Measurements from ENCODE around the gene TBC1D3B.
"Not testable (repeated sequence)": the region's sequence is repeated elsewhere in the genome, so short reads cannot be mapped to it uniquely, and the experiment has no call there.

Gene TBC1D3B

GRCh38 chr17:36201102-36201501, 24.7 kb upstream of the TBC1D3B start:
- not testable (repeated sequence) for H3K4me1 ChIP-seq (ENCODE audit: control insufficient read depth in 1 of 2, insufficient read depth in 2 of 2, low read length in 2 of 2); H3K27me3 ChIP-seq (ENCODE audit: control insufficient read depth in 1 of 2, insufficient read depth in 2 of 2, low read length in 2 of 2); H3K36me3 ChIP-seq (ENCODE audit: control insufficient read depth in 1 of 2, insufficient read depth in 2 of 2, low read length in 2 of 2); H3K9me3 ChIP-seq (ENCODE audit: control insufficient read depth in 1 of 2, low read length in 2 of 2); H3K27ac ChIP-seq (ENCODE audit: low read depth, low read length); H3K9ac ChIP-seq (ENCODE audit: low read depth in 1 of 2, low read length in 2 of 2); H3K4me3 ChIP-seq (ENCODE audit: low read depth in 1 of 2, low read length in 2 of 2)

DNA sequence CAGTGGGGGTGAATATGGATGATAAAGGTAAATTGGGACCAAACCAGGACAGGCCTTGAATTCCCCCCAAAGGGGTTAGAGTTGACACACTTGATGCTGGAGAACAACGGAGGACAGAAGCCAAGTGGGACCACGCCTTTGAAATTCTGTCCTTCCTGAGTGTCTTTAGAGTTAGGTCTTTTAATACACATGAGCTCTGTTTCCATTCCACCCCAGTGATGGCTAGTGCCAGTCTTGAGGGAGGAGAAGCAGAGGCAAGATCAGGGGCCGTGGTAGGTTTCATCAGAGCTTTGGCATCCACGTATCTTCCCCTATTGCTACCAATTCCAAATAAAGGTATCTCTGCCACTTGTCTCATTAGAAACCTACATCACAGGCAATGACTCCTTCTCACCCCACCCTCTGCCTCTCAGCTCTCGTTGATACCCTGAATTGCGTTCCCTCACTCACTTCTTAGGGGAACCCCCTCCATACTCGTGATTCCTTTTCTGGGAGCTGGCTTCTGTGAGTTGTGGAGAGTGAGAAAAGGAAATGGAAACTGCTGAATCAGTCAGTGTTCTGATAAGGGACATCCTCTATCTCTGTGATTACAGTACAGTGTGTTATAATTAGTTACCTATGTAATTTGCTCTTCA, 22.5 kb upstream of the TBC1D3B start:
- H3K4me1 ChIP-seq (ENCODE audit: control insufficient read depth in 1 of 2, insufficient read depth in 2 of 2, low read length in 2 of 2): no peaks in the 10 kb centered on the region
- no peaks in the 10 kb centered on the region for H3K9me3 ChIP-seq (ENCODE audit: control insufficient read depth in 1 of 2, low read length in 2 of 2)
- no peaks in the 10 kb centered on the region for H3K36me3 ChIP-seq (ENCODE audit: control insufficient read depth in 1 of 2, insufficient read depth in 2 of 2, low read length in 2 of 2)
- no peak overlapping the region for H3K27ac ChIP-seq (ENCODE audit: low read depth, low read length)
- no peak overlapping the region for H3K4me3 ChIP-seq (ENCODE audit: low read depth in 1 of 2, low read length in 2 of 2)
- no peak overlapping the region for H3K9ac ChIP-seq (ENCODE audit: low read depth in 1 of 2, low read length in 2 of 2)
- no peaks in the 10 kb centered on the region for H3K27me3 ChIP-seq (ENCODE audit: control insufficient read depth in 1 of 2, insufficient read depth in 2 of 2, low read length in 2 of 2)

DNA sequence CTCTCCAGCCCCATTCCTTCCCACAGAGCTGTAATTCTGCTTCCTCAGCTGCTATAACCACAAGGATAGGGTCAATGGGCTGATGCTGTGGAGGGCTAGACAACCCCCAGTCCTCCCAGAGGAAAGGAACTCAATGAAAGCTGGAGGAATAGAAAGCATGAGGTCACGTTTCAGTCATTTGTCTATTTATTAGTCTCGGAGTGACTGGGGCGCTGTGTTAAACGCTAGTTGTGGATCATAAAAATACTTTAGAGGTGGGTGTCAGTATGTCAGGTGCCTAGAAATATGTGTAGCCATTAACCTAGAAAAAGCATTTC, 20.9 kb upstream of the TBC1D3B start:
- Histone ChIP-seq H3K9me3 (ENCODE audit: control insufficient read depth in 1 of 2, low read length in 2 of 2) (no peaks in the 10 kb centered on the region), H3K27me3 (ENCODE audit: control insufficient read depth in 1 of 2, insufficient read depth in 2 of 2, low read length in 2 of 2) (no peaks in the 10 kb centered on the region), H3K36me3 (ENCODE audit: control insufficient read depth in 1 of 2, insufficient read depth in 2 of 2, low read length in 2 of 2) (no peaks in the 10 kb centered on the region), H3K27ac (ENCODE audit: low read depth, low read length) (no peak overlapping the region), H3K4me1 (ENCODE audit: control insufficient read depth in 1 of 2, insufficient read depth in 2 of 2, low read length in 2 of 2) (peaks cover 0 to 4% of the 10 kb centered on the region in 2 donors), H3K9ac (ENCODE audit: low read depth in 1 of 2, low read length in 2 of 2) (no peak overlapping the region), H3K4me3 (ENCODE audit: low read depth in 1 of 2, low read length in 2 of 2) (no peak overlapping the region)

DNA sequence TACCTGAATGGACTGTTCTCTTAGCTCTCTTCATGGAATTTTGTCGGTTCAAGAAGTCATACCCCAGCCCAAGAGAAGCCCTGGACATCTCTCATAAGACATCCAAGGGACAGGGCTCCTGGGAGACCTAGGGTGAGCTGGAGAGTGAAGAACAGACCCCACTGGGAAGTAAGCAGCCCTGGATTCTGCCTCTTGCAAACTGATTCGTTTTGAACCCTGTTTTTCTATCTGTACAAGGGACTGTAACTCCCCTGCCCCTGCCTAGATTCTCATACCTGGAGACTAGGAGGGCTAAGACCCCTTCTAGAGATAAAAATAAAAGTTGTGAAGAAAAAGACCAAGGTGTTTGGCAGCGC, 19.7 kb upstream of the TBC1D3B start:
- Histone ChIP-seq H3K9ac (ENCODE audit: low read depth in 1 of 2, low read length in 2 of 2) (no peak overlapping the region), H3K36me3 (ENCODE audit: control insufficient read depth in 1 of 2, insufficient read depth in 2 of 2, low read length in 2 of 2) (no peaks in the 10 kb centered on the region), H3K27me3 (ENCODE audit: control insufficient read depth in 1 of 2, insufficient read depth in 2 of 2, low read length in 2 of 2) (no peaks in the 10 kb centered on the region), H3K4me1 (ENCODE audit: control insufficient read depth in 1 of 2, insufficient read depth in 2 of 2, low read length in 2 of 2) (peaks cover 0 to 4% of the 10 kb centered on the region in 2 donors), H3K4me3 (ENCODE audit: low read depth in 1 of 2, low read length in 2 of 2) (no peak overlapping the region), H3K27ac (ENCODE audit: low read depth, low read length) (no peak overlapping the region), H3K9me3 (ENCODE audit: control insufficient read depth in 1 of 2, low read length in 2 of 2) (no peaks in the 10 kb centered on the region)

DNA sequence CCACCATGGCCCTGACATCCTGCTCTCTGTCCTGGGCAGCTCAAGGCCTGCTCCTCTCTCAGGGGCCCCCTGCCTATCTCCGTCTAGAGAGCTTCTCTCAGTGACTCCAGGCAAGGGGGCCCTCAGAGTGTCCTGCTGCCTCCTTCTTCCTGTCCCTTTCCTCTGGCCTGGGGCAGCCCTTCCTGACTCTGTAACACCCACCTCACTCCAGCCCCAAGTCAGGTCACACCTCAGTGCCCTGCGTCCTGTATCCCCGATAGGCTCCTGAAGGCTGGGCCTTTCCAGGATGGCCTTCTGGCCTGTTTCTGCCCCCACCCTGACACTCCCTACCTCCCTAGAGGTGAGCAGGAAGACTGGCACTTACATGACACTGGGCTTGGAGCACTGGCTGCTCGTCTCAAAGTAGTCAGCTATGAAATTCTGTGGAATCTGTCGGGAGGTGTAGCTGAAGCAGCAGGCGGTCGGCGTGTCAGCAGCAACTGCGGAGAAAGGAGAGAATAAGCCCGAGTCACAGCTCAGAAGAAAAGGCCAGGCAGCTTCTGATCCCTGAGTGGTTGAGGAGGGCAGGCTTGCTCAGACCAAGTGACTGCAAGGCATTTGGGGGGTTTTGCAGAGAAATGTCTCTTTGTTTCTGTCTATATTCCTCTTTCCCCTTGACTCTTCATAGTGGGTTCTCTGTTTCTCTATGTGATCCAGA, 19.1 kb upstream of the TBC1D3B start:
- Histone ChIP-seq H3K36me3 (ENCODE audit: control insufficient read depth in 1 of 2, insufficient read depth in 2 of 2, low read length in 2 of 2) (no peaks in the 10 kb centered on the region), H3K9me3 (ENCODE audit: control insufficient read depth in 1 of 2, low read length in 2 of 2) (no peaks in the 10 kb centered on the region), H3K27ac (ENCODE audit: low read depth, low read length) (no peak overlapping the region), H3K4me3 (ENCODE audit: low read depth in 1 of 2, low read length in 2 of 2) (no peak overlapping the region), H3K9ac (ENCODE audit: low read depth in 1 of 2, low read length in 2 of 2) (no peak overlapping the region), H3K27me3 (ENCODE audit: control insufficient read depth in 1 of 2, insufficient read depth in 2 of 2, low read length in 2 of 2) (no peaks in the 10 kb centered on the region), H3K4me1 (ENCODE audit: control insufficient read depth in 1 of 2, insufficient read depth in 2 of 2, low read length in 2 of 2) (peaks cover 0 to 4% of the 10 kb centered on the region in 2 donors)

DNA sequence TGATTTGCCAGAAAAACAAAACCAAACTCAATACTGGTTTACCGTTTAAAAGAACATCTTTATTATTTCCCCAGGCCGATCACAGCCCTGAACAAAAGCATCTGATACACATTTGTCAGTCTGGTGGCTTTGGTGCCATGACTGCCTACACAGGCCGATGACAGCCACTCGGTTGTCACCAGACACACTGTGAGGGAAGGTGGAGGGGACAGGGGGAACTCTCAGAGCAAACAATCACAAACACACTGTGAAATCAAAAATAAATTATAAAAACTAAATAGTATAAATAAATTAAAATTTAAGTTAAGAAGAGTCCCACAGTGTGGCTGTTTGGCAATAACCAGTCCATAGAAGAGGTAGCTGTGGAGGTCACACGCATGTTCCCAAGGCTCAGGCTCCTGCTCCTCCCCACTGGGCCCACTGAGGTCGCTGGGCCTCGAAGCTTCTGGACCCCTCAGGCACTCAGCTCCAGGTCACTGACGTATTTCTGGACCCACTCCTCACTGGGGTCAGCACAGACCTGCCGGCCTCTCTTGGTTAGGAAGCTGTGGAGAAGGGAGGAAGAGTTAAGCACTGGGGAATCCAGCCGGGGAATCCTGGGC, 18.5 kb upstream of the TBC1D3B start:
- not testable (repeated sequence) for H3K27me3 ChIP-seq (ENCODE audit: control insufficient read depth in 1 of 2, insufficient read depth in 2 of 2, low read length in 2 of 2); H3K27ac ChIP-seq (ENCODE audit: low read depth, low read length); H3K4me3 ChIP-seq (ENCODE audit: low read depth in 1 of 2, low read length in 2 of 2); H3K9ac ChIP-seq (ENCODE audit: low read depth in 1 of 2, low read length in 2 of 2); H3K36me3 ChIP-seq (ENCODE audit: control insufficient read depth in 1 of 2, insufficient read depth in 2 of 2, low read length in 2 of 2); H3K4me1 ChIP-seq (ENCODE audit: control insufficient read depth in 1 of 2, insufficient read depth in 2 of 2, low read length in 2 of 2); H3K9me3 ChIP-seq (ENCODE audit: control insufficient read depth in 1 of 2, low read length in 2 of 2)

DNA sequence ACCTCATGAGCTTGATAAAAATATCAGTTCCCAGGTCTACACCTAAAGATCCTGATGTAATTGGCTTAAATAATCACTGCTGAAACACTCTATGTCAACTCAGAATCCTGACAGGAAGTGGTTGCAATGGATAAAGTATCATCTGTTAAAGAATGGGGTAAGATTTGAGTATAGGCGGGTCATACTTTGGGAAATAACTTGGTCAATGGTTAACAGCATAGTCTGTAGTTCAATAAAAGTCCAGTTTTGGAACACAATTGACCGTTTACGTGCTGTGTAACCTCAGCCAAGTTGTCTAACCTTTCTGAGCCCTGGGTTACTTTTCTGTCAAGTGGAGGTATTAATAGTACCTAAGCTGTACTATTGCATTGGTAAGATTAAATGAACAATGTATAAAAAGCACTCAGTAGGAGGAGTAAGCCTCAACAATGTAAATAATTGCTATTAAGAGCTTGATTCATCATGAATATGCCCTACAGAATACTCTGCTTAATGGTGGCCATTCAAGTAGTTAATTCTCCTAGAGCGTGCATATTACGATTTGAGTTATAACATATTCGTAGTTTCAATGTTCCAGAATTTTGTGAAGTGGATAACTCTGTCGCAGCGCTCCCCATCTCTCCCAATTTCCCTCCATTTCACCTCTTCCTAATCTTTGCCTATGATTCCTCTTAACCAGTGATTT, 17.9 kb upstream of the TBC1D3B start:
- H3K27me3 ChIP-seq (ENCODE audit: control insufficient read depth in 1 of 2, insufficient read depth in 2 of 2, low read length in 2 of 2); H3K4me3 ChIP-seq (ENCODE audit: low read depth in 1 of 2, low read length in 2 of 2); H3K9me3 ChIP-seq (ENCODE audit: control insufficient read depth in 1 of 2, low read length in 2 of 2); H3K9ac ChIP-seq (ENCODE audit: low read depth in 1 of 2, low read length in 2 of 2); H3K36me3 ChIP-seq (ENCODE audit: control insufficient read depth in 1 of 2, insufficient read depth in 2 of 2, low read length in 2 of 2); H3K4me1 ChIP-seq (ENCODE audit: control insufficient read depth in 1 of 2, insufficient read depth in 2 of 2, low read length in 2 of 2); H3K27ac ChIP-seq (ENCODE audit: low read depth, low read length): not testable (repeated sequence)

DNA sequence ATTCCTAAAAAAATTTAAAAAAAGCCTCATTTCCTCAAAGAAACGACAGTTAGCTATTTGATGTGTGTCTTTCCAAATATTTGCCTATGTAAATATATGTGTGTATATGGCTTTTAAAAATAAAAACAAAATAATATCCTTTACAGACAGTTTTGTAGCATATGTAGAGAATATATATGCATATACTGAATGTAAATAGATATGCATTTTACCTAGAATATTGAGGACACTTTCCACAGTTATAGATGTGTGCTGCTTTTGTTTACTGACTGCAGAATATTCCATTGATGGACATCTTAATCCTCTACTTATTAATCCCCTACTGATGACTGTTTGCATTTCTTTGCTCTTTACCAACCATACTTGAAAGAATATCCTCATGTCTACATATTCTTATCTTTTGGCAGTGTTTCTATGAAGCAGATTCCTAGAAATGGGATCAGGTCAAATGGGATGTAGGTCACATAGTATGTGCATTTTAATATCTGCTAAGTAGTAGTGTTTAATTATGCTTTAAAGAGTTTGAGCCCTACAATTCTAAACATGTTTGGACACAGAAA, 16.9 kb upstream of the TBC1D3B start:
- Histone ChIP-seq H3K27me3 (ENCODE audit: control insufficient read depth in 1 of 2, insufficient read depth in 2 of 2, low read length in 2 of 2) (no peaks in the 10 kb centered on the region), H3K4me3 (ENCODE audit: low read depth in 1 of 2, low read length in 2 of 2) (no peak overlapping the region), H3K27ac (ENCODE audit: low read depth, low read length) (no peak overlapping the region), H3K4me1 (ENCODE audit: control insufficient read depth in 1 of 2, insufficient read depth in 2 of 2, low read length in 2 of 2) (peaks cover 0 to 4% of the 10 kb centered on the region in 2 donors), H3K36me3 (ENCODE audit: control insufficient read depth in 1 of 2, insufficient read depth in 2 of 2, low read length in 2 of 2) (no peaks in the 10 kb centered on the region), H3K9ac (ENCODE audit: low read depth in 1 of 2, low read length in 2 of 2) (no peak overlapping the region), H3K9me3 (ENCODE audit: control insufficient read depth in 1 of 2, low read length in 2 of 2) (no peaks in the 10 kb centered on the region)

- not testable (repeated sequence) for H3K36me3 ChIP-seq (ENCODE audit: control insufficient read depth in 1 of 2, insufficient read depth in 2 of 2, low read length in 2 of 2); H3K27me3 ChIP-seq (ENCODE audit: control insufficient read depth in 1 of 2, insufficient read depth in 2 of 2, low read length in 2 of 2); H3K9me3 ChIP-seq (ENCODE audit: control insufficient read depth in 1 of 2, low read length in 2 of 2); H3K9ac ChIP-seq (ENCODE audit: low read depth in 1 of 2, low read length in 2 of 2); H3K4me3 ChIP-seq (ENCODE audit: low read depth in 1 of 2, low read length in 2 of 2); H3K27ac ChIP-seq (ENCODE audit: low read depth, low read length); H3K4me1 ChIP-seq (ENCODE audit: control insufficient read depth in 1 of 2, insufficient read depth in 2 of 2, low read length in 2 of 2)
Measured at GRCh38 chr17:36190549-36191330, 14.3 kb upstream of the TBC1D3B start.

DNA sequence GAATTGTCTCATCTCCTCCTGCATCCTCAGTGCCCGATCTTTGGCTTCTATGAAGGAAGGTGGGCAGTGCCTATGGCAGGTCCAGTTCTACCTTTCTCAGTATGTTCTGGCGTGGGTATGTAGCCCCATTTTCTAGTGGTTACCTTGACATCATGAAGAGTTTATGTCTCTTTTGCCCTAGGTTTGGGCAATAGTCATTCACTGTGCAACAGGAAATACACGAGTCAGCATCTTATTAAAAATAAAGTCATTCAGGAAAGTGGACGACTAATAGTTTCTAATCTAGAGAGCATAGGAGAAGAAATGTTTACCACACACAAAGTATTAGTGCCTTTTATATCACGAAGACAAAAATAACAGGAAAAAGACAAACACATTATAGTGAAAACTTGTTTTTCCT, 13.6 kb upstream of the TBC1D3B start:
- H3K27ac ChIP-seq (ENCODE audit: low read depth, low read length); H3K4me1 ChIP-seq (ENCODE audit: control insufficient read depth in 1 of 2, insufficient read depth in 2 of 2, low read length in 2 of 2); H3K4me3 ChIP-seq (ENCODE audit: low read depth in 1 of 2, low read length in 2 of 2); H3K9me3 ChIP-seq (ENCODE audit: control insufficient read depth in 1 of 2, low read length in 2 of 2); H3K9ac ChIP-seq (ENCODE audit: low read depth in 1 of 2, low read length in 2 of 2); H3K36me3 ChIP-seq (ENCODE audit: control insufficient read depth in 1 of 2, insufficient read depth in 2 of 2, low read length in 2 of 2); H3K27me3 ChIP-seq (ENCODE audit: control insufficient read depth in 1 of 2, insufficient read depth in 2 of 2, low read length in 2 of 2): not testable (repeated sequence)
